HG03097 (cell line): Measurements from ENCODE around the gene MCRS1.
"Not testable (repeated sequence)": the region's sequence is repeated elsewhere in the genome, so short reads cannot be mapped to it uniquely, and the experiment has no call there.

Experiments used
- ATAC-seq: cut with Tn5 transposase; IDR thresholded peaks from one replicate; pipeline ENCODE4 v1.9.1; 2021; ENCODE audit not compliant: unreplicated experiment, low FRiP score

Gene MCRS1

GRCh38 chr12:49525942-49526341 is 42.0 kb downstream of the MCRS1 start:
- ATAC-seq = no peak

- no peak for ATAC-seq
These were observed 43.1 kb downstream of the MCRS1 start for GRCh38 chr12:49524660-49525324.

GRCh38 chr12:49521389-49521788 is 46.6 kb downstream of the MCRS1 start:
- ATAC-seq = no peak

GRCh38 chr12:49519574-49519936 is 48.4 kb downstream of the MCRS1 start:
- no peak for ATAC-seq

- no peak for ATAC-seq
These were observed 48.9 kb downstream of the MCRS1 start for GRCh38 chr12:49518914-49519573.

GRCh38 chr12:49515266-49515665 is 52.7 kb downstream of the MCRS1 start:
- no peak for ATAC-seq

- ATAC-seq = no peak
These were observed 55.4 kb downstream of the MCRS1 start for GRCh38 chr12:49512546-49512945.

GRCh38 chr12:49511410-49511809 is 56.5 kb downstream of the MCRS1 start:
- ATAC-seq = no peak

GRCh38 chr12:49509681-49510080 is 58.3 kb downstream of the MCRS1 start:
- not testable (repeated sequence) for ATAC-seq
